GM12878 (cell line): Measurements from ENCODE around the gene FTSJ1. TPM values are rescaled to one million over a fixed set of nuclear protein-coding genes. Genes with fewer than 3 reads are reported as not detected.

Experiments used
- ATAC-seq: fragments of 200-7000 bp; cut with Tn5 transposase; 3 replicates; pipeline ENCODE4 v1.9.1; 2020; ENCODE audit warnings: mild to moderate bottlenecking, moderate library complexity
- BruUV-seq: library from RNA; stranded (reverse); fragments of 400-500 nt; replicated peaks from 2 replicates; lab custom pipeline; 2021; lab: Mats Ljungman, UMichigan
- CTCF ChIA-PET: fragments of 300-600 bp; sonication (Branson Sonifier 250); formaldehyde crosslinking; extraction: SDS; loops from one replicate; lab custom pipeline; 2021; ENCODE audit warnings: inconsistent platforms; lab: Yijun Ruan, JAX
- POLR2A ChIA-PET: fragments of 350-600 bp; formaldehyde crosslinking; extraction: SDS; loops from one replicate; lab custom pipeline; 2021; ENCODE audit warnings: inconsistent platforms; lab: Charles Lee
- RAD21 ChIA-PET: fragments of 300-600 bp; sonication (Branson Sonifier 250); formaldehyde crosslinking; loops from one replicate; lab custom pipeline; 2023; ENCODE audit warnings: antibody characterized with exemption; ENCODE audit not compliant: unreplicated experiment; lab: Charles Lee
- SMC1A ChIA-PET: fragments of 300-600 bp; sonication (Branson Sonifier 250); formaldehyde crosslinking; loops from one replicate; lab custom pipeline; 2023; ENCODE audit not compliant: unreplicated experiment, uncharacterized antibody; lab: Charles Lee
- DNase-seq: peaks from one replicate; pipeline ENCODE4 v3.0.0-alpha.2; 2011; ENCODE audit warnings: low read depth, low spot score
- FAIRE-seq: peaks from 3 replicates; lab custom pipeline; 2011; peaks lifted over from hg19 to GRCh38; lab: Jason Lieb, UNC
- H2AFZ ChIP-seq: 2 replicates; pipeline ENCODE4 v1.6.0; 2011; ENCODE audit warnings: low read depth, low read length, control low read depth; ENCODE audit not compliant: control insufficient read depth
- H3K27ac ChIP-seq: 2 replicates; pipeline ENCODE4 v1.5.1; 2011; ENCODE audit warnings: control low read depth; ENCODE audit not compliant: control insufficient read depth, insufficient read depth
- H3K27me3 ChIP-seq, 2 experiments: replicated peaks in 1 of 2; 2 replicates each; pipeline versions ENCODE4 v1.6.0 to v1.6.1; 2011; ENCODE audit warnings: low read length in 1 of 2; ENCODE audit not compliant: control insufficient read depth in 2 of 2, insufficient read depth in 2 of 2
- H3K36me3 ChIP-seq, 2 experiments: 2 replicates each; pipeline ENCODE4 v1.5.1; 2011; ENCODE audit warnings: low read length in 1 of 2; ENCODE audit not compliant: control insufficient read depth in 2 of 2, insufficient read depth in 2 of 2
- H3K4me1 ChIP-seq: 2 replicates; pipeline ENCODE4 v1.6.1; 2011; ENCODE audit warnings: mild to moderate bottlenecking, low read length, moderate library complexity, mixed read lengths; ENCODE audit not compliant: control insufficient read depth, insufficient read depth
- H3K4me2 ChIP-seq: 2 replicates; pipeline ENCODE4 v1.6.0; 2011; ENCODE audit warnings: control low read depth; ENCODE audit not compliant: control insufficient read depth, insufficient read depth
- H3K4me3 ChIP-seq: fragments of 200-600 bp; sonication (generic); 2 replicates; pipeline ENCODE4 v1.5.1; 2016
- H3K79me2 ChIP-seq: 2 replicates; pipeline ENCODE4 v1.6.0; 2011; ENCODE audit warnings: low read length; ENCODE audit not compliant: control insufficient read depth, insufficient read depth
- H3K9ac ChIP-seq: 2 replicates; pipeline ENCODE4 v1.8.0; 2011; ENCODE audit warnings: low read length, control low read depth, mixed read lengths; ENCODE audit not compliant: control insufficient read depth, insufficient read depth
- H3K9me3 ChIP-seq: replicated peaks from 3 replicates; pipeline ENCODE4 v1.5.1; 2011; ENCODE audit warnings: mild to moderate bottlenecking, low read length; ENCODE audit not compliant: control insufficient read depth, insufficient read depth
- H4K20me1 ChIP-seq: 2 replicates; pipeline ENCODE4 v1.6.0; 2011; ENCODE audit not compliant: control insufficient read depth, insufficient read depth
- IKZF1 ChIP-seq: fragments of 450-650 bp; conservative IDR thresholded peaks from 2 replicates; pipeline ENCODE4 v1.6.1; 2017; ENCODE audit warnings: antibody characterized with exemption, mild to moderate bottlenecking
- MTA3 ChIP-seq: IDR thresholded peaks from 2 replicates; pipeline ENCODE4 v1.6.1; 2012; ENCODE audit warnings: low read length, inconsistent platforms, borderline replicate concordance
- NR2C1 ChIP-seq: fragments of 450-650 bp; IDR thresholded peaks from 2 replicates; pipeline ENCODE4 v1.6.1; 2017; ENCODE audit warnings: antibody characterized with exemption, mild to moderate bottlenecking, moderate library complexity
- REST ChIP-seq: IDR thresholded peaks from 2 replicates; pipeline ENCODE4 v1.6.1; 2012; ENCODE audit warnings: mild to moderate bottlenecking, low read depth, low read length
- ZBTB11 ChIP-seq: fragments of 450-650 bp; formaldehyde crosslinking; IDR thresholded peaks from 2 replicates; pipeline ENCODE4 v1.5.0; 2022; ENCODE audit warnings: mild to moderate bottlenecking, missing genetic modification characterization
- WGBS: methylation state at CpG from one replicate; pipeline ENCODE4 v1.1.6; 2016; ENCODE audit warnings: low lambda C conversion rate; ENCODE audit not compliant: insufficient replicate concordance, insufficient coverage; ENCODE audit errors: missing lambda C conversion rate; 5-methylcytosine and 5-hydroxymethylcytosine counted together
- in situ Hi-C: fragments of 300-500 bp; cut with MboI; formaldehyde crosslinking; loops from 9 replicates; pipeline ENCODE4 v1.14.3; 2018; ENCODE audit warnings: mixed read lengths
- intact Hi-C: fragments of 100-400 bp; cut with micrococcal nuclease; formaldehyde crosslinking; loops from one replicate; pipeline ENCODE4 v1.14.2; 2022; ENCODE audit not compliant: unreplicated experiment
- polyA plus RNA-seq, 11 experiments: library from polyadenylated mRNA; depleted of rRNA in 4 of 11; unstranded in 6 of 11; stranded (reverse) in 5 of 11; fragments of >200 nt; fragmentation: Nextera tagmentation in 4 of 11; fragmentation: Illumina TruSeq in 1 of 11; extraction: Ambion mirVana in 4 of 11; extraction: Trizol in 1 of 11; gene quantifications; 1 replicate in 1 of 11; 2 replicates in 10 of 11; pipeline versions ENCODE4 v1.2.1 to v1.2.3, GENCODE V29; 2011 to 2016; ENCODE audit warnings: inconsistent platforms in 2 of 11, missing spikeins in 2 of 11, low read depth in 1 of 11
- total RNA-seq, 4 experiments: library from RNA; depleted of rRNA in 3 of 4; stranded (reverse); fragments of >200 nt in 3 of 4; fragmentation: Illumina TruSeq in 1 of 4; extraction: Trizol in 1 of 4; gene quantifications; 2 replicates each; pipeline versions ENCODE4 v1.2.1 to v1.2.3, GENCODE V29; 2013 to 2021
- TF ChIP-seq, protein P1 (sequence below): fragments of 450-650 bp; IDR thresholded peaks from 2 replicates; pipeline ENCODE4 v1.6.1; 2017; ENCODE audit warnings: borderline replicate concordance

Gene FTSJ1
- total and polyA plus RNA-seq, 10 of the 15 experiments (the other 5 are each of a cell fraction or from before 2014, with no cell fraction given), result 8.8 to 87.8 (median 57.9) TPM

- TF ChIP-seq ZBTB11 (CRISPR knock-in tag), result no peak
- TF ChIP-seq, all 136 proteins: peak for 0
Measured at GRCh38 chrX:48490661-48491060, 14.7 kb downstream of the FTSJ1 start (continued).

- H3K79me2 ChIP-seq, result no peaks in the 10 kb centered on the region
- H3K9me3 ChIP-seq, result no peaks in the 10 kb centered on the region; the same call in 2 of the 3 replicates
- in situ Hi-C loops (loop anchor here (10.0 kb wide), 1 partner anchor 407 kb away; no protein-coding TSS in a partner anchor), intact Hi-C loops (no loop called here)
- 46% methylated on average over 9 of the region's 9 CpGs for WGBS
- CTCF ChIA-PET, result no interaction called here
- H4K20me1 ChIP-seq, result no peaks in the 10 kb centered on the region
- no peak overlapping the region for H2AFZ ChIP-seq
- H3K9ac ChIP-seq, result no peak overlapping the region
- POLR2A ChIA-PET, result no interaction called here
- TF ChIP-seq MTA3, result no peak
- TF ChIP-seq REST, result no peak
- TF ChIP-seq, protein P1, sequence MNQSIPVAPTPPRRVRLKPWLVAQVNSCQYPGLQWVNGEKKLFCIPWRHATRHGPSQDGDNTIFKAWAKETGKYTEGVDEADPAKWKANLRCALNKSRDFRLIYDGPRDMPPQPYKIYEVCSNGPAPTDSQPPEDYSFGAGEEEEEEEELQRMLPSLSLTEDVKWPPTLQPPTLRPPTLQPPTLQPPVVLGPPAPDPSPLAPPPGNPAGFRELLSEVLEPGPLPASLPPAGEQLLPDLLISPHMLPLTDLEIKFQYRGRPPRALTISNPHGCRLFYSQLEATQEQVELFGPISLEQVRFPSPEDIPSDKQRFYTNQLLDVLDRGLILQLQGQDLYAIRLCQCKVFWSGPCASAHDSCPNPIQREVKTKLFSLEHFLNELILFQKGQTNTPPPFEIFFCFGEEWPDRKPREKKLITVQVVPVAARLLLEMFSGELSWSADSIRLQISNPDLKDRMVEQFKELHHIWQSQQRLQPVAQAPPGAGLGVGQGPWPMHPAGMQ, result no peak
- no peak for TF ChIP-seq NR2C1
- no peak for TF ChIP-seq IKZF1
- TF ChIP-seq ZBTB11 (CRISPR knock-in tag), result no peak
- BruUV-seq, result no TSS peak
- H3K4me3 ChIP-seq, result no peak overlapping the region
- ATAC-seq (no peak), FAIRE-seq (no peak), DNase-seq (no peak)
- RAD21 ChIA-PET, result no interaction called here
- no peaks in the 10 kb centered on the region for H3K4me1 ChIP-seq
- H3K27ac ChIP-seq, result no peak overlapping the region
- no peaks in the 10 kb centered on the region for H3K27me3 ChIP-seq
- H3K36me3 ChIP-seq, result peaks cover 0 to 5% of the 10 kb centered on the region in 2 experiments; a peak in 1 of 4 replicates
- no peak overlapping the region for H3K4me2 ChIP-seq
- SMC1A ChIA-PET, result no interaction called here
Measured at GRCh38 chrX:48491809-48492208, 15.8 kb downstream of the FTSJ1 start.
